GM19239 (cell line): ENCODE data around the gene CACNA2D3.

Experiments
- DNase-seq: peaks from one replicate; pipeline ENCODE4 v3.0.0; 2011; ENCODE audit warnings: low spot score; ENCODE audit not compliant: insufficient read length
- FAIRE-seq: peaks from 2 replicates; lab custom pipeline; 2011; peaks lifted over from hg19 to GRCh38; lab: Jason Lieb, UNC

CACNA2D3 gene

DNA sequence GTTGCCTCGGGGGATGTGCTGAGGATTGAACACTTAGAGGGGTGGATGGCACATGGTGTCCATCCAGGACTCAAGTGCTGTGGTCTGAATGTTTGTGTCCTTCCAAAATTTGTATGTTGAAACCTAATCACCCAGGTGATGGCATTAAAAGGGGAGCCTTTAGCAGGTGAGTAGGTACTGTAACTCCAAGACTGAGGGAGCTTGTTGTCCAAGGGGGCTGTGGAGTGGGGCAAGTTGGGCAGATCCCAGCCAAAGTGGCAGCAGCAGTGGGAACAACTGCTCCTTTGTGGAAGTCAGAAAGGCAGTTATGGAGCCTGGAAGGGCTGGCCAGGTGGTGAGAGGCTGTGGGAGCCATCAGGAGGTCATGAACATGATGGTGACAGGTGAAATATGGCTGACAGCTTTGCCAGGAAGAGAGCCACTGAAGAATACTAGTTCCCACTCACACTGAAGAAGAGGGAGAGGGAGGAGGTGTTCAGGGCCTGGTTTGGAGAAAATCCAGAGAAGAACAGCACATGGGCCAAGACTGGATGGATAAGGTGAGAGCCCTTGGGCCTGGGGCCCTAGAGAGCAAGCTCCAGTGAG, 385.6 kb downstream of the CACNA2D3 start:
- FAIRE-seq = no peak
- DNase-seq = no peak

DNA sequence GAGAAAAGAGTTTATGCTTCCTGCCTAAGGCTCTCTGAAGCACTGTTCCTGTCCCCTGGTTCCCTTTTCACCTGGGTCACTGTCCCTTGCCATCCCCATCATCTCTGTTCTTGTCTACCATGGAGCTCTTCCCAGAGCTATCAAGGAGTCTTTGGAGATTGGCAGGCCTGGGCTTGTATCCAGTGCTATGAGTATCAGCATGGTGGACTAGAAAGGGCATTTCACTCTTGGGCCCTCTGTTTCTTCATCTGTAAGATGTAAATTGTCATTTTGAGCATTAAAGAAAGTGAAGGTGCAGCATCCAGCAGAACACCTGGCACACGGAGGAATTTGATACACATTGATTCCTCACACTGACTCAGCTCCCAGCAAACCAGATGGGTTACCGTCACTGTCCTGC, 388.2 kb downstream of the CACNA2D3 start:
- no peak for FAIRE-seq

GRCh38 chr3:54511766-54512365, 389.5 kb downstream of the CACNA2D3 start:
- no peak for DNase-seq
- no peak for FAIRE-seq

More for the DNA sequence above, 388.2 kb downstream of the CACNA2D3 start:
- DNase-seq = no peak

GRCh38 chr3:54514006-54514405, 391.7 kb downstream of the CACNA2D3 start:
- FAIRE-seq (no peak), DNase-seq (no peak)

- no peak for FAIRE-seq
Measured at GRCh38 chr3:54514416-54514815, 392.1 kb downstream of the CACNA2D3 start.

GRCh38 chr3:54515441-54516213, 393.3 kb downstream of the CACNA2D3 start:
- FAIRE-seq (no peak), DNase-seq (no peak)

More at GRCh38 chr3:54514416-54514815, 392.1 kb downstream of the CACNA2D3 start:
- no peak for DNase-seq

DNA sequence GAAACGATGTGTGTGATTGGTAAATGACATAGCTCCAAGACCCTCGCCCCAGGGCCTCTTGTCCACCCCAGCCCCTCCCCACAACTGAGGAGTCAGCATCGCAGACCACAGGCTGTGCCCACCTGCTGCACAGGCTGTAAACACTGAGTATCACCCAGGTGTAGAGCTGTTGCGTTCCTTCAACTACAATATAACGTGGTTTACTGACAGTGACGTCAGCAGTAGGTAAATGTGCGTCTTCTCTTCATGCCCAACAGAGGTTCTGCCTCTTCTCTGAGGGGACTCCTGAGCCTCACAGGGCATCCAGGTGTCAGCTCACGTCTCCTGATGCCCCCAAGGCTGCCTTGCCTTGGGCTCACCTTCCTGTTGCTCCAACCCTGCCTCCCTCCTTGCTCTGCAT, 395.1 kb downstream of the CACNA2D3 start:
- FAIRE-seq (no peak), DNase-seq (no peak)

DNA sequence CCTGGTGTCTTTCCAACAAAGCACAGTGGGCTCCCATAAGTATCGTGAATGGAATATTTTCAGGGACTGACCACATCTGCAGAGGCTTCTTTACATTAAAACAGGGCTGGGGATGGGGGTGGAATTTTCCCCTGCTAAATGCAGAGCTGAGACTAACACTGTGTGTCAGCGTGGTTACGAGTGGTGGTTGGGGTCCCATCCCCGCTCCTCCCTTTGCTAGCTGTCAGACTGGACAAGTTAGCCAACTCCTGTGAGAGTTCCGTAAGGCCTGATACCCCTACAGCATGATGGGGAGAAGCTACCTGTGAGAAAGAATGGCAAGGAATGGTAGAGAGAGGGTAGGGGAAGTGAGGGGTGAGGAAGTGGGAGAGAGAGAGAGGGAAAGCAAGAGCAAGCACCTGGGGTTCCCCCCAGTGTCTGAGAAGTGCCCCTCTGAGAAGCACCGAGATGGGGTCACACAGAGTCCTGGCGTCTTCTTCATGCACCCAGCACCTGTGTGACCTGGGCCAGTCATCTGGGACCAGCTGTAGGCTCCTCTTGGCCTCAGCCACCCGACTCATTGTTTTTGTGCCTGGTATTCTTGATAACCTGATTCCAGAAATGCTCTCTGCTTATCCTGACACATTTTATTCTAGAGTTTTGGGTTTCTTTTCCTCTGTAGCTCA, 395.8 kb downstream of the CACNA2D3 start:
- DNase-seq (no peak), FAIRE-seq (no peak)

DNA sequence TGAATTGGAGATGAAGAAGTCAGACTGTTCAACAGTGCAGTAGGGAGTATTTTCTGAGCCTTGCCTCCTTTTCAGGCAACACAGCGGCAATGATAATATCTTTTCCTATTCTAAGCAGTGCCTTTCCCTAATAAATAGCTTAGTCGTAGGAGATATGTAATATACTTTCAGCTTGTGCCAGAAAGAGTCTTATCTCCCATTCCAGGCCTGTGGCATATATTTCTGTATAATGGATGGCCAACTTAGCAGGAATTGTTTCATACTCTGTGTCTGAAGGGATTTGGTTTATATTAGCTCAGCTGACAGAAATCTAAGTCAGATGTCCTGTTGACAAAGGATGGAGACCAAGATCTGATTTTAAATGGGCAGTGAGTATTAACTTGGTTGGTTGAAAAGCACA, 397.1 kb downstream of the CACNA2D3 start:
- DNase-seq (no peak), FAIRE-seq (no peak)

DNA sequence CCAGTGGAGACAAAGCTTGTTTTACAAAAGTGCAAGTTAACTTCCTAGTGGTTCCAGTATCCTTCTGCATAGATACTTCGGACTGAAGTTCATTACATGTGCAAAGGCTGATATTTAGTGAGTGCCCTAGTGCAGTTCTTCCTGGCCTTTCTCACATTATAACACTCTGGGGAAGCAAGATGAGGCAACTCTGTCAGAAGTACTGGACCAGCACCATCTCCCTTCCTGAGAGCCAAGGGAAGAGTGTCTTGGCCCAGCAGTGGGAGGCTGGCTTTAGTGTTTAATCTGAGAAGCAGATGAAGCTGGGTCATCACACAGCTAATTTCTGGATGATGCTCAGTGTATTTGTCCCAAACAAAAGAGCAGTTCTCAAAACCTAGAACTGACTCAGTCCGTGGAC, 397.7 kb downstream of the CACNA2D3 start:
- FAIRE-seq (no peak), DNase-seq (no peak)

GRCh38 chr3:54527521-54527920, 405.2 kb downstream of the CACNA2D3 start:
- no peak for FAIRE-seq
- no peak for DNase-seq

- DNase-seq (no peak), FAIRE-seq (no peak)
Measured at GRCh38 chr3:54527953-54528352, 405.6 kb downstream of the CACNA2D3 start.

- DNase-seq (no peak), FAIRE-seq (no peak)
Measured at GRCh38 chr3:54528668-54529067, 406.3 kb downstream of the CACNA2D3 start.

DNA sequence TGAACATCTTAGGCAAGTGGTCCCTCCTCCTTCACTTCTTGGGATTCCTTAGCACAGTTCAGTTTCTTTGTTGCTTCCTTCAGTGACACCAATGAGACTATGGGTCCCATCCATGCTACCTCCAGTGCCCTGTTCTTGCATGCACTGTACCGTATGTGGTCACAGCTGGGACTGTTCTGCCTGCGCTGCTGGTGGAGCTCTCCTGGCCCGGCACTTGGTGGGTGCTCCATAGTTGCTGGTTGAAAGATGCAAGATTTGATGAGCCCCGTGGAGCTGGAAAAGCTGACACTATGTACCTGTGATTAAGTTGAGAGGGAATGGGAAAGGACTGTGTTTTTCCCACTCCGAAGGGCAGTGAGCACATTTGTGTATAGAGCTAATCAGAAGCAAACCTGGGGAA, 407.7 kb downstream of the CACNA2D3 start:
- FAIRE-seq (no peak), DNase-seq (no peak)

DNA sequence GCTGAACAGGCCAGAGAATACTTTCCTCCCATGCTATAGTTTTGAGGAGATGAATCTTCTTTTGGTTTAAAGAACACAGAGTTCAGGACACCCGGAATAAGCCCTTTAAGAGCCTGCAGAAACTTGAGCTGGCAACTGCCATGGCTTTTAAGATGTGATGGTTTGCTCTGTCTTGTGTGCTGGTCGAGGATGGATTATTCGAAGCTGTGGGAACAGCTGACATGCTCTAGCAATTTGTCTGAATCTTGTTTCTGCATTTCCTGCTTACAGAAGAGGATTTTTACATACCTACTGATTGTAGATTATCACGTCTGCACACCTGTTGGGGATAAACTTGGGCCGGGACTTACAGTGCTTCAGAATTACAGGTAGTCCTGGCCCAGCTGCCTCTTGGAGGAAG, 408.6 kb downstream of the CACNA2D3 start:
- FAIRE-seq (no peak), DNase-seq (no peak)

GRCh38 chr3:54531741-54532140, 409.4 kb downstream of the CACNA2D3 start:
- FAIRE-seq (no peak), DNase-seq (no peak)

DNA sequence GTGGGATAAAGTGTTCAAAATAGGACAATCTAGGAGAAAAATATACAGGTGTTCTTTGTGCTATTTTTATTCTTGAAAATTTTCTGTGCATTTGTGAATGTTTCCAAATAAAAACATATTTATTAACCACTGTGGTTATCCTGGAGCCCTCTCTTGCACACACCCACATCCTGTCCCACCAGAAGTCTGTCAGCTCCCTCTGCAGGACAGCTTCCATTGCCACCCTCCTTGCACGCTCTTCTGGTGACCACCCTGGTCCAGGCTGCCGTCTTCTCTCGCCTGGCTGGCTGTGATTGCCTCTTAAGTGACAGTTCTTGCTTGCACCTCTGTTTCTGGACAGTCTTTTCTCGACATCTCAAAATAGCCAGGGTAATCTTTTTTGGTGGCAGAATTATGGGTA, 411.5 kb downstream of the CACNA2D3 start:
- no peak for DNase-seq
- no peak for FAIRE-seq

- FAIRE-seq = no peak
Measured at GRCh38 chr3:54535619-54536018, 413.3 kb downstream of the CACNA2D3 start.

GRCh38 chr3:54536450-54536849, 414.1 kb downstream of the CACNA2D3 start:
- no peak for DNase-seq
- FAIRE-seq = no peak

More at GRCh38 chr3:54535619-54536018, 413.3 kb downstream of the CACNA2D3 start:
- DNase-seq = no peak

DNA sequence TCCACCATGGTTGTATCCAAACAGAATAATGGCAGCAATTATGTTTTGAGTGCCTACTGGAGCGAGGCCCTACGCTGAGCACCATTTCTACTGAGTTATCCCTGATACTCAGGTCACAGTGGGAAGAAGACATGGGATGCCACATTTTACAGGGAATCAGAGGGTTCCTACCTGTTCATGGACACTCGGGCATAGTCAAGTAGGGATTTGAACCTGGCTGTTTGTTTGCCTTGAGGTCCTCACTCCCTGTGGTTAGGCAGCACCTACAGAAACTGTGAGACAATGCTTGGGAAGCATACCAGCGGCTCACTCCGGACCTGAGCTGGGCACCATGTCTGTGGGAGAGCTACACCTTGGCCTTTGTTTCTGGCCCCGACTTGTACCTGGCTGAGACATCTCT, 415.2 kb downstream of the CACNA2D3 start:
- FAIRE-seq (no peak), DNase-seq (no peak)

- DNase-seq (no peak), FAIRE-seq (no peak)
Measured at GRCh38 chr3:54538346-54538745, 416.0 kb downstream of the CACNA2D3 start.
